Lung (tissue), 12 donors: ENCODE data around the gene SBF2. TPM values are rescaled to one million over a fixed set of nuclear protein-coding genes. Genes with fewer than 3 reads are reported as not detected.

ENCODE experiments used
- ATAC-seq: fragments of 200-7000 bp; cut with Tn5 transposase; one replicate; pipeline ENCODE4 v1.9.1; 2020; ENCODE audit warnings: moderate number of reproducible peaks; ENCODE audit not compliant: insufficient read depth, low FRiP score
- DNase-seq, 3 donors: peaks; one replicate each; pipeline ENCODE4 v3.0.0-alpha.2; 2013 to 2017
- H3K27ac ChIP-seq, 2 donors: one replicate each; pipeline ENCODE4 v1.5.1; 2013; ENCODE audit warnings: mild to moderate bottlenecking in 2 of 2, moderate library complexity in 2 of 2, control low read depth in 1 of 2, inconsistent platforms in 1 of 2, low read depth in 1 of 2, low read length in 1 of 2
- H3K27me3 ChIP-seq, 3 donors: one replicate each; pipeline ENCODE4 v1.5.1; 2013; ENCODE audit warnings: low read length in 2 of 3; ENCODE audit not compliant: control insufficient read depth in 3 of 3, insufficient read depth in 3 of 3
- H3K36me3 ChIP-seq, 4 donors: one replicate each; pipeline ENCODE4 v1.5.1; 2013; ENCODE audit warnings: low read length in 4 of 4, mild to moderate bottlenecking in 1 of 4, moderate library complexity in 1 of 4; ENCODE audit not compliant: control insufficient read depth in 4 of 4, insufficient read depth in 4 of 4
- H3K4me1 ChIP-seq, 5 donors: one replicate each; pipeline ENCODE4 v1.5.1; 2013; ENCODE audit warnings: low read length in 5 of 5, mild to moderate bottlenecking in 2 of 5, moderate library complexity in 1 of 5; ENCODE audit not compliant: control insufficient read depth in 5 of 5, insufficient read depth in 5 of 5
- H3K4me3 ChIP-seq: one replicate; pipeline ENCODE4 v1.5.1; 2013; ENCODE audit warnings: mild to moderate bottlenecking, control low read depth, moderate library complexity
- H3K9ac ChIP-seq, 2 donors: one replicate each; pipeline ENCODE4 v1.5.1; 2013; ENCODE audit warnings: low read length in 2 of 2, control low read depth in 1 of 2; ENCODE audit not compliant: insufficient read depth in 1 of 2
- H3K9me3 ChIP-seq, 4 donors: one replicate each; pipeline ENCODE4 v1.5.1; 2013; ENCODE audit warnings: low read length in 3 of 4, mild to moderate bottlenecking in 1 of 4, moderate library complexity in 1 of 4; ENCODE audit not compliant: control insufficient read depth in 4 of 4, insufficient read depth in 3 of 4
- CTCF ChIP-seq: IDR thresholded peaks from 2 replicates; pipeline ENCODE4 v1.5.1; 2012; ENCODE audit warnings: mild to moderate bottlenecking; ENCODE audit errors: control extremely low read depth, extremely low read depth
- WGBS, 2 donors: extraction: QIAGEN DNeasy Blood & Tissue Kit; methylation state at CpG; one replicate each; pipeline ENCODE4 v1.1.7; 2013; 5-methylcytosine and 5-hydroxymethylcytosine counted together
- polyA plus RNA-seq, 2 donors: library from polyadenylated mRNA; stranded (reverse); fragments of 200-250 nt; gene quantifications; one replicate each; pipeline ENCODE4 v1.2.1, GENCODE V29; 2013
- total RNA-seq, 2 donors: library from RNA; depleted of rRNA in 1 of 2; stranded (reverse); fragments of >200 nt in 1 of 2; gene quantifications; one replicate each; pipeline ENCODE4 v1.2.1, GENCODE V29; 2014 to 2021
- donor health status: control.
- donor health status: control.
- donor health status: Bipolar disorder and iron deficiency.
- donor health status: healthy.
- donor health status: DM: yes; HTN: yes; CAD: no.

The SBF2 gene
- total and polyA plus RNA-seq, 4 donors, result 4.4 to 104 (median 24.9) TPM

- WGBS, 2 donors, result 83% methylated on average over 4 of the region's 4 CpGs
- Histone ChIP-seq H3K9me3 (no peaks in the 10 kb centered on the region), H3K9ac (no peak overlapping the region), H3K27me3 (no peaks in the 10 kb centered on the region), H3K36me3 (peaks cover 0 to 4% (median 2%) of the 10 kb centered on the region in 4 donors), H3K4me3 (no peak overlapping the region), H3K4me1 (peaks cover 2 to 12% (median 6%) of the 10 kb centered on the region in 5 donors), H3K27ac (no peak overlapping the region)
- DNase-seq (no peak), ATAC-seq (no peak)
- TF ChIP-seq CTCF, result no peak
Observed at GRCh38 chr11:9769621-9770020, 524.4 kb downstream of the SBF2 start.

DNA sequence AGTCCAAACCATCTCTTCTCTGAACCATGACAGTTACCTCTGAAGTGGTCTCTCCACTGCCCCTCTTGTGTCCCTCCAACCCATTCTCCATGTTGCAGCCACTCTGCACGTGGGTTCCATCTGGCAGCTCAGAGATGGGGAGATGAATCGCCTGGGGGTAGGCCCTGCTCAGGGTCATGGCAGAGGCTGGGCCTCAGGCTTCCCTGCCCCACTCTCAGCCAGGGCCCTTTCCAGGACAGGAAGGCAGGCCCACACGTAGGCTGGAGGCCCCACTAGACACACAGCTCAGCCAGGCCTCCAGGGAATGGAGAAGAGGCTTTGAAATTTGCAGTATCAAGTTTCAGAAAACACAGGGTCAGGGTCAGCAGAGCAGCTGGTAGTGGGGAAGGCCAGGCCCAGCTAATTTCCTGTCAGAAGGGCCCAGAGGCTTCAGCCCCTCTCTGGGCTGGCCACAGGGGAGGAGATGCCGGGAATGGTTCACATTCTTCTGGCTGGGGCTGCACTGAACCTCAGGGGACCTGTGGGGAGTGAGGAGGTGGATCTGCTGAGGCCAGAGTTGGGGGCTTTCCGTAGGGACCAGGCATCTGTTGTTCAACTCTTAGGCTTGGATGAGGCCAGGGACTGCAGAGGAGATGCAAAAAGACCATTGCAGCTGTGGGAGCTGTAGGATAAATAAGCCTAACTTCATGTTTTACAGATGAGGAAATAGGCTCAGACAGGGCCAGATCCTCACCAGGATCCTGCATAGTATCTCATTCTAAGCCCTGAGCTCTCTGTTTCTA, 528.5 kb downstream of the SBF2 start:
- peak; percentile 80 to 88 (median 83) for DNase-seq
- Histone ChIP-seq H3K9me3 (no peaks in the 10 kb centered on the region), H3K27ac (peak overlapping the region; percentile 26 to 47), H3K4me3 (no peak overlapping the region), H3K36me3 (no peaks in the 10 kb centered on the region), H3K4me1 (peaks cover 5 to 16% (median 8%) of the 10 kb centered on the region in 5 donors), H3K9ac (no peak overlapping the region), H3K27me3 (no peaks in the 10 kb centered on the region)
- ATAC-seq, result no peak
- WGBS, 2 donors, result 72 to 87% methylated on average over 5 of the region's 5 CpGs
- no peak for TF ChIP-seq CTCF

DNA sequence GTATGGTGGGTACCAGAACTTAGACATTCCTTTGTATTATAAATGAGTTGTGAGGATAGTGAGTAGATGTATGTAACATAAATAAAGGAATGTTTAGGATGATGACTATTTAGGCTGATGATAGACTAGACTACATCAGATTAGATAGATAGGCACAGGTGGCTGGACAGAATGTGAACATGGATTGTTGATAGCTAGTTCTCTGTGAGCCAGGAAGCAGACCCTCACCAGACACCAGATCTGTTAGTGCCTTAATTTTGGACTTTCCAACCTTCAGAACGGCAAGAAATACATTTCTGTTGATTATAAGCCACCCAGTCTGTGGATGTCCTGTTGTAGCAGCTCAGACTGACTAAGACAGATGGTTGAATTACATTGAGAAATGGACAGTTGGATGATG, 530.7 kb downstream of the SBF2 start:
- no peak overlapping the region for H3K27ac ChIP-seq
- H3K4me3 ChIP-seq, result no peak overlapping the region
- H3K27me3 ChIP-seq, result no peaks in the 10 kb centered on the region
- no peaks in the 10 kb centered on the region for H3K9me3 ChIP-seq
- DNase-seq (no peak), ATAC-seq (no peak)
- WGBS, 2 donors, result 92 to 95% methylated on average over 1 of the region's 1 CpG
- no peak overlapping the region for H3K9ac ChIP-seq
- peaks cover 12 to 35% (median 19%) of the 10 kb centered on the region in 5 donors for H3K4me1 ChIP-seq
- no peak for TF ChIP-seq CTCF
- no peaks in the 10 kb centered on the region for H3K36me3 ChIP-seq
